ENCODE measurements around the gene AFF3. TPM values are rescaled to one million over a fixed set of nuclear protein-coding genes. Genes with fewer than 3 reads are reported as not detected.

Gene AFF3
- total and polyA plus RNA-seq, 10 of the 15 experiments (the other 5 are each of a cell fraction or from before 2014, with no cell fraction given): 0.26 to 5.5 (median 3.0) TPM

DNA sequence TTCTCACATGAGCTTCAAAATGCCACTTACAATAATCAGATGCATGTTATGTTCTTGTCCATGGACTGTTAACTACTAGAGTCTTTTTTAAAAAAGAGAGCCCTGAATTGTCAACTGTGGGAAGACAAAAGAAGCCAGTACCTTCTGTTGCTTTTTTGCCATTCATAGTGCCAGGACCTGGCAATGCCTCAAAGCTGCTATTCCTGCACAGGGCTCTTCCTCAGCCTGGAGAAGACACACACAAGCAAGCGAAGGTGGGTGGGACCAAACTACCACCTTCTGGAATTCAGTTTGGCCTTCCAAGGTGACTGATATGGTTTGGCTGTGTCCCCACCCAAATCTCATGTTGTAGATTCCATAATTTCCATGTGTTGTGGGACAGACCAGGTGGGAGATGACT is 160.6 kb downstream of the AFF3 start (continued):
- TF ChIP-seq ZNF207 (IDR thresholded peaks at IDR 0.05; ENCODE audit: borderline replicate concordance) (no peak), SPI1 (IDR thresholded peaks at IDR 0.05; ENCODE audit: borderline replicate concordance, insufficient read depth, low read depth, low read length) (no peak), CEBPB (IDR thresholded peaks at IDR 0.05; ENCODE audit: borderline replicate concordance in 1 of 2, low read depth in 2 of 2, low read length in 2 of 2) (no peak), SREBF1 (IDR thresholded peaks at IDR 0.05; ENCODE audit: low read length) (no peak), ETV6 (conservative IDR thresholded peaks at IDR 0.05 in 1 of 2, IDR thresholded peaks at IDR 0.05 in 1 of 2; ENCODE audit: borderline replicate concordance in 1 of 2, low read depth in 1 of 2) (no peak), SP1 (IDR thresholded peaks at IDR 0.05; ENCODE audit: low read depth, low read length) (no peak)
- TF ChIP-seq, protein P1, sequence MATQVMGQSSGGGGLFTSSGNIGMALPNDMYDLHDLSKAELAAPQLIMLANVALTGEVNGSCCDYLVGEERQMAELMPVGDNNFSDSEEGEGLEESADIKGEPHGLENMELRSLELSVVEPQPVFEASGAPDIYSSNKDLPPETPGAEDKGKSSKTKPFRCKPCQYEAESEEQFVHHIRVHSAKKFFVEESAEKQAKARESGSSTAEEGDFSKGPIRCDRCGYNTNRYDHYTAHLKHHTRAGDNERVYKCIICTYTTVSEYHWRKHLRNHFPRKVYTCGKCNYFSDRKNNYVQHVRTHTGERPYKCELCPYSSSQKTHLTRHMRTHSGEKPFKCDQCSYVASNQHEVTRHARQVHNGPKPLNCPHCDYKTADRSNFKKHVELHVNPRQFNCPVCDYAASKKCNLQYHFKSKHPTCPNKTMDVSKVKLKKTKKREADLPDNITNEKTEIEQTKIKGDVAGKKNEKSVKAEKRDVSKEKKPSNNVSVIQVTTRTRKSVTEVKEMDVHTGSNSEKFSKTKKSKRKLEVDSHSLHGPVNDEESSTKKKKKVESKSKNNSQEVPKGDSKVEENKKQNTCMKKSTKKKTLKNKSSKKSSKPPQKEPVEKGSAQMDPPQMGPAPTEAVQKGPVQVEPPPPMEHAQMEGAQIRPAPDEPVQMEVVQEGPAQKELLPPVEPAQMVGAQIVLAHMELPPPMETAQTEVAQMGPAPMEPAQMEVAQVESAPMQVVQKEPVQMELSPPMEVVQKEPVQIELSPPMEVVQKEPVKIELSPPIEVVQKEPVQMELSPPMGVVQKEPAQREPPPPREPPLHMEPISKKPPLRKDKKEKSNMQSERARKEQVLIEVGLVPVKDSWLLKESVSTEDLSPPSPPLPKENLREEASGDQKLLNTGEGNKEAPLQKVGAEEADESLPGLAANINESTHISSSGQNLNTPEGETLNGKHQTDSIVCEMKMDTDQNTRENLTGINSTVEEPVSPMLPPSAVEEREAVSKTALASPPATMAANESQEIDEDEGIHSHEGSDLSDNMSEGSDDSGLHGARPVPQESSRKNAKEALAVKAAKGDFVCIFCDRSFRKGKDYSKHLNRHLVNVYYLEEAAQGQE (IDR thresholded peaks at IDR 0.05; ENCODE audit: low read depth, low read length): no peak
- TF ChIP-seq, protein P2, sequence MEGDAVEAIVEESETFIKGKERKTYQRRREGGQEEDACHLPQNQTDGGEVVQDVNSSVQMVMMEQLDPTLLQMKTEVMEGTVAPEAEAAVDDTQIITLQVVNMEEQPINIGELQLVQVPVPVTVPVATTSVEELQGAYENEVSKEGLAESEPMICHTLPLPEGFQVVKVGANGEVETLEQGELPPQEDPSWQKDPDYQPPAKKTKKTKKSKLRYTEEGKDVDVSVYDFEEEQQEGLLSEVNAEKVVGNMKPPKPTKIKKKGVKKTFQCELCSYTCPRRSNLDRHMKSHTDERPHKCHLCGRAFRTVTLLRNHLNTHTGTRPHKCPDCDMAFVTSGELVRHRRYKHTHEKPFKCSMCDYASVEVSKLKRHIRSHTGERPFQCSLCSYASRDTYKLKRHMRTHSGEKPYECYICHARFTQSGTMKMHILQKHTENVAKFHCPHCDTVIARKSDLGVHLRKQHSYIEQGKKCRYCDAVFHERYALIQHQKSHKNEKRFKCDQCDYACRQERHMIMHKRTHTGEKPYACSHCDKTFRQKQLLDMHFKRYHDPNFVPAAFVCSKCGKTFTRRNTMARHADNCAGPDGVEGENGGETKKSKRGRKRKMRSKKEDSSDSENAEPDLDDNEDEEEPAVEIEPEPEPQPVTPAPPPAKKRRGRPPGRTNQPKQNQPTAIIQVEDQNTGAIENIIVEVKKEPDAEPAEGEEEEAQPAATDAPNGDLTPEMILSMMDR (IDR thresholded peaks at IDR 0.05 in 2 of 3, conservative IDR thresholded peaks at IDR 0.05 in 1 of 3; ENCODE audit: control insufficient read depth in 2 of 3, extremely low read depth in 1 of 3, insufficient read depth in 1 of 3, low read depth in 3 of 3, low read length in 3 of 3): no peak
- TF ChIP-seq, protein P3, sequence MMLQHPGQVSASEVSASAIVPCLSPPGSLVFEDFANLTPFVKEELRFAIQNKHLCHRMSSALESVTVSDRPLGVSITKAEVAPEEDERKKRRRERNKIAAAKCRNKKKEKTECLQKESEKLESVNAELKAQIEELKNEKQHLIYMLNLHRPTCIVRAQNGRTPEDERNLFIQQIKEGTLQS (IDR thresholded peaks at IDR 0.05; ENCODE audit: borderline replicate concordance, extremely low read depth, low read depth, low read length): no peak

Measured in GM12878 (cell line).